ENCODE results near the gene AGBL4. TPM values are rescaled to one million over a fixed set of nuclear protein-coding genes. Genes with fewer than 3 reads are reported as not detected.

AGBL4 gene
- total and polyA plus RNA-seq, 2 of the 13 experiments (the other 11 are each of a cell fraction or from before 2014, with no cell fraction given), result not detected

- Histone ChIP-seq H3K9me3 (ENCODE audit: low read length) (no peaks in the 10 kb centered on the region), H3K79me2 (ENCODE audit: insufficient read depth, low read length) (no peaks in the 10 kb centered on the region), H3K36me3 (replicated peaks in 1 of 2; ENCODE audit: control insufficient read depth in 1 of 2, insufficient read depth in 2 of 2, low read length in 2 of 2) (no peaks in the 10 kb centered on the region), H4K20me1 (ENCODE audit: insufficient read depth, low read length) (no peaks in the 10 kb centered on the region), H3K27ac (ENCODE audit: extremely low read length, insufficient read depth, low read length) (no peak overlapping the region), H2AFZ (ENCODE audit: low read length) (no peak overlapping the region), H3K4me3 (replicated peaks in 1 of 3; ENCODE audit: insufficient read depth in 1 of 3, low read depth in 2 of 3, low read length in 3 of 3) (no peak overlapping the region), H3K9ac (ENCODE audit: insufficient read depth, low read depth, low read length) (no peak overlapping the region), H3K4me2 (ENCODE audit: low read depth, low read length) (no peak overlapping the region), H3K4me1 (ENCODE audit: insufficient read depth, low read length) (no peaks in the 10 kb centered on the region), H3K27me3 (ENCODE audit: control insufficient read depth in 1 of 2, insufficient read depth in 2 of 2, low read length in 2 of 2) (no peaks in the 10 kb centered on the region)
- whole genome bisulfite sequencing (ENCODE audit: low lambda C conversion rate), result 0% methylated on average over 3 of the region's 5 CpGs
- in situ Hi-C loops (cut with HindIII; ENCODE audit: extremely low pct_ligation_motif_present, low pct_unique_long_range_greater_than_20kb), result loop anchor here (10.0 kb wide), 1 partner anchor 1674 kb away; no protein-coding TSS in a partner anchor
- no peak for ATAC-seq
- ChIA-PET CTCF (ENCODE audit: low intra/inter-chr PET ratio, low total read pairs) (no interaction called here), POLR2A (no interaction called here)
- no peak for FAIRE-seq
- intact Hi-C loops (cut with micrococcal nuclease; ENCODE audit: unreplicated experiment), result no loop called here
- no TSS peak for BruUV-seq (replicated peaks)
- no peak for DNase-seq (ENCODE audit: low spot score)
- TF ChIP-seq ARHGAP35 (CRISPR knock-in tag; IDR thresholded peaks at IDR 0.05; ENCODE audit: borderline replicate concordance), result no peak
- no peak for TF ChIP-seq NFE2 (CRISPR knock-in tag; IDR thresholded peaks at IDR 0.05)
- no peak for TF ChIP-seq REL (CRISPR knock-in tag; conservative IDR thresholded peaks at IDR 0.05)
- no peak for TF ChIP-seq CSRNP2 (CRISPR knock-in tag; conservative IDR thresholded peaks at IDR 0.05; ENCODE audit: low read depth)
- TF ChIP-seq ZNF850 (CRISPR knock-in tag; conservative IDR thresholded peaks at IDR 0.05), result no peak
- no peak for TF ChIP-seq ZNF629 (CRISPR knock-in tag; conservative IDR thresholded peaks at IDR 0.05)
- no peak for TF ChIP-seq DNMT3B (CRISPR knock-in tag; conservative IDR thresholded peaks at IDR 0.05)
- no peak for TF ChIP-seq ZNF619 (CRISPR knock-in tag; IDR thresholded peaks at IDR 0.05)
- TF ChIP-seq HOXA3 (CRISPR knock-in tag; IDR thresholded peaks at IDR 0.05), result no peak
- no peak for TF ChIP-seq ZNF318 (CRISPR knock-in tag; IDR thresholded peaks at IDR 0.05)
- no peak for TF ChIP-seq KDM5B (CRISPR knock-in tag; IDR thresholded peaks at IDR 0.05; ENCODE audit: borderline replicate concordance)
- no peak for TF ChIP-seq CAMTA2 (CRISPR knock-in tag; IDR thresholded peaks at IDR 0.05; ENCODE audit: borderline replicate concordance)
- no peak for TF ChIP-seq ZFP62 (CRISPR knock-in tag; IDR thresholded peaks at IDR 0.05)
Observed at GRCh38 chr1:48670234-48671020, 1353.3 kb downstream of the AGBL4 start.
